ENCODE data around the gene FRAS1. TPM values are rescaled to one million over a fixed set of nuclear protein-coding genes. Genes with fewer than 3 reads are reported as not detected.

FRAS1 gene
- total RNA-seq, 2 donors from 2014 or later: 77.0 to 78.3 TPM

GRCh38 chr4:78426972-78427371 is 369.8 kb downstream of the FRAS1 start:
- H3K4me1 Mint-ChIP-seq: peaks cover 20% of the 10 kb centered on the region
- TF ChIP-seq CTCF (conservative IDR thresholded peaks at IDR 0.05): no peak
- H3K9ac ChIP-seq (ENCODE audit: extremely low read depth, low read length, poor library complexity, severe bottlenecking): no peak overlapping the region
- no peak overlapping the region for H3K4me3 Mint-ChIP-seq
- DNase-seq: no peak
- H3K9me3 Mint-ChIP-seq: no peaks in the 10 kb centered on the region
- no peaks in the 10 kb centered on the region for H3K27me3 Mint-ChIP-seq (ENCODE audit: insufficient read depth)
- no peak overlapping the region for H3K27ac ChIP-seq (ENCODE audit: low read depth, low read length)
- peaks cover 1% of the 10 kb centered on the region for H3K4me1 ChIP-seq (ENCODE audit: control insufficient read depth, insufficient read depth, low read length)
- 84% methylated on average over 2 of the region's 2 CpGs; no CpG with 5 or more reads in 1 of the 2 experiments for WGBS, 2 experiments (ENCODE audit: insufficient coverage in 1 of 2, insufficient read length in 1 of 2)
- peak overlapping the region; percentile 67 for H3K27ac Mint-ChIP-seq
- no peak overlapping the region for H3K4me3 ChIP-seq (ENCODE audit: low read length)
- peaks cover 52% of the 10 kb centered on the region for H3K36me3 ChIP-seq (ENCODE audit: control insufficient read depth, insufficient read depth, low read length)
- H3K27me3 ChIP-seq (ENCODE audit: control insufficient read depth, insufficient read depth, low read length, poor library complexity, severe bottlenecking): no peaks in the 10 kb centered on the region
- peaks cover 45% of the 10 kb centered on the region for H3K36me3 Mint-ChIP-seq (ENCODE audit: low read depth)
- no peaks in the 10 kb centered on the region for H3K9me3 ChIP-seq (ENCODE audit: control insufficient read depth, low read length)

GRCh38 chr4:78428996-78429395 is 371.9 kb downstream of the FRAS1 start:
- peaks cover 35% of the 10 kb centered on the region for H3K36me3 Mint-ChIP-seq (ENCODE audit: low read depth)
- Histone ChIP-seq H3K27ac (ENCODE audit: low read depth, low read length) (no peak overlapping the region), H3K9ac (ENCODE audit: extremely low read depth, low read length, poor library complexity, severe bottlenecking) (no peak overlapping the region), H3K4me3 (ENCODE audit: low read length) (no peak overlapping the region), H3K9me3 (ENCODE audit: control insufficient read depth, low read length) (no peaks in the 10 kb centered on the region), H3K36me3 (ENCODE audit: control insufficient read depth, insufficient read depth, low read length) (peaks cover 66% of the 10 kb centered on the region), H3K27me3 (ENCODE audit: control insufficient read depth, insufficient read depth, low read length, poor library complexity, severe bottlenecking) (no peaks in the 10 kb centered on the region), H3K4me1 (ENCODE audit: control insufficient read depth, insufficient read depth, low read length) (peaks cover 5% of the 10 kb centered on the region)
- H3K27me3 Mint-ChIP-seq (ENCODE audit: insufficient read depth): no peaks in the 10 kb centered on the region
- no peak for DNase-seq
- TF ChIP-seq CTCF (conservative IDR thresholded peaks at IDR 0.05): no peak
- 83 to 95% methylated on average over 2 to 6 of the region's 6 CpGs for whole genome bisulfite sequencing, 2 experiments (ENCODE audit: insufficient coverage in 1 of 2, insufficient read length in 1 of 2)
- H3K4me1 Mint-ChIP-seq: peaks cover 24% of the 10 kb centered on the region
- no peak overlapping the region for H3K4me3 Mint-ChIP-seq
- H3K27ac Mint-ChIP-seq: no peak overlapping the region
- H3K9me3 Mint-ChIP-seq: no peaks in the 10 kb centered on the region

GRCh38 chr4:78432896-78433295 is 375.8 kb downstream of the FRAS1 start:
- H3K27me3 Mint-ChIP-seq (ENCODE audit: insufficient read depth): no peaks in the 10 kb centered on the region
- no peak overlapping the region for H3K27ac ChIP-seq (ENCODE audit: low read depth, low read length)
- H3K36me3 Mint-ChIP-seq (ENCODE audit: low read depth): peaks cover 27% of the 10 kb centered on the region
- H3K4me3 ChIP-seq (ENCODE audit: low read length): no peak overlapping the region
- H3K36me3 ChIP-seq (ENCODE audit: control insufficient read depth, insufficient read depth, low read length): peaks cover 61% of the 10 kb centered on the region
- H3K9me3 ChIP-seq (ENCODE audit: control insufficient read depth, low read length): no peaks in the 10 kb centered on the region
- DNase-seq: no peak
- no peaks in the 10 kb centered on the region for H3K9me3 Mint-ChIP-seq
- no peak overlapping the region for H3K27ac Mint-ChIP-seq
- no peaks in the 10 kb centered on the region for H3K27me3 ChIP-seq (ENCODE audit: control insufficient read depth, insufficient read depth, low read length, poor library complexity, severe bottlenecking)
- peaks cover 5% of the 10 kb centered on the region for H3K4me1 ChIP-seq (ENCODE audit: control insufficient read depth, insufficient read depth, low read length)
- no peak overlapping the region for H3K9ac ChIP-seq (ENCODE audit: extremely low read depth, low read length, poor library complexity, severe bottlenecking)
- TF ChIP-seq CTCF (conservative IDR thresholded peaks at IDR 0.05): no peak
- H3K4me1 Mint-ChIP-seq: peaks cover 15% of the 10 kb centered on the region
- no peak overlapping the region for H3K4me3 Mint-ChIP-seq
